Upper lobe of right lung (tissue), 1 donor: ENCODE data around the gene ZNF414. TPM values are rescaled to one million over a fixed set of nuclear protein-coding genes. Genes with fewer than 3 reads are reported as not detected.

Experiments used
- ATAC-seq: fragments of 200-7000 bp; cut with Tn5 transposase; one replicate; pipeline ENCODE4 v1.9.1; 2020; ENCODE audit warnings: mild to moderate bottlenecking, moderate library complexity
- DNase-seq: peaks from one replicate; pipeline ENCODE4 v3.0.0-alpha.2; 2020
- H3K27ac ChIP-seq: fragments of 200-600 bp; one replicate; pipeline ENCODE4 v1.8.0; 2022
- H3K27me3 ChIP-seq: fragments of 200-600 bp; one replicate; pipeline ENCODE4 v1.8.0; 2022; ENCODE audit warnings: mild to moderate bottlenecking
- H3K36me3 ChIP-seq: fragments of 200-600 bp; one replicate; pipeline ENCODE4 v1.8.0; 2022
- H3K4me1 ChIP-seq: fragments of 200-600 bp; one replicate; pipeline ENCODE4 v1.8.0; 2022
- H3K4me3 ChIP-seq: fragments of 200-600 bp; one replicate; pipeline ENCODE4 v1.8.0; 2022; ENCODE audit warnings: mild to moderate bottlenecking
- H3K9me3 ChIP-seq: fragments of 200-600 bp; one replicate; pipeline ENCODE4 v1.8.0; 2022
- CTCF ChIP-seq: fragments of 200-600 bp; IDR thresholded peaks from one replicate; pipeline ENCODE4 v1.8.0; 2022; ENCODE audit warnings: antibody characterized with exemption
- intact Hi-C: fragments of 100-400 bp; cut with DNase I; formaldehyde crosslinking; loops from one replicate; pipeline ENCODE4 v1.11.0; 2022
- total RNA-seq: library from RNA; stranded (reverse); fragmentation: NEBNext Ultra II Directional; extraction: Animal tissue kit (Norgen Biotek cat#: 25700); gene quantifications from one replicate; pipeline ENCODE4 v1.2.1, GENCODE V29; 2021
- donor health status: DM: no; HTN: yes; CAD: no; lungs with severe emphysema.

Gene ZNF414
- total RNA-seq, 1 donor from 2014 or later, result 23.4 TPM

DNA sequence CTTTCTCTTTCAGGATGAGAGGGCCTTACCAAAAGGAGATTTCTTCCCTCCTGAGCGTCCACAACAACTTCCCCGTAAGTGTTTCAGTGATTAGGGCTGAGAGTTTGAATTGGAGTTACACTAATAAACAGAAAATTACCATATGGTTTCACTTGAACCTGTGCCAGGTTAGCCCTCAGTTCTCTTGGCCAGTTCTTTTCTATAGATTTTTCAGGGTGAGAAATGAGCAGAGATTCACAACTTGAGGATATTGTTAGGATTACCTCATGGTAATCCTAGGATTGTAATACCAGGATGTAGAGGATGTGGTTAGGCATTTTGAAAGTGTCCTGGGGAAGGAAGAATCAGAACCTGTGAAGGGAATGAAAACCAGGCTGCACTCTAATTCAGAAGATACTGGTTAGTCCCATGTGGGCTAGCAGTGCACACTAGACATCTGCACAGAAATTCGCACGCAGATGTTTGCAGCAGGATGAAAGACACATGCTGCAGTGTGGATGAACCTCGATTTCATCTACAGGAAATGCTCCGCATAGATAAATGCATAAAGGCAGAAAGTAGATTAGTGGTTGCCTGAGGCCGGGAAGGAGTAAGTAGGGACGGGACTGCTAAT, 45.1 kb downstream of the ZNF414 start:
- H3K27ac ChIP-seq, result no peak overlapping the region
- no peak for DNase-seq
- no peaks in the 10 kb centered on the region for H3K4me1 ChIP-seq
- ATAC-seq, result no peak
- H3K9me3 ChIP-seq, result no peaks in the 10 kb centered on the region
- intact Hi-C loops, result no loop called here
- H3K4me3 ChIP-seq, result no peak overlapping the region
- H3K36me3 ChIP-seq, result peaks cover 100% of the 10 kb centered on the region
- no peaks in the 10 kb centered on the region for H3K27me3 ChIP-seq
- no peak for TF ChIP-seq CTCF

- intact Hi-C loops, result no loop called here
- TF ChIP-seq CTCF, result no peak
- H3K9me3 ChIP-seq, result no peaks in the 10 kb centered on the region
- no peak for DNase-seq
- H3K36me3 ChIP-seq, result peaks cover 98% of the 10 kb centered on the region
- no peak overlapping the region for H3K4me3 ChIP-seq
- H3K27me3 ChIP-seq, result no peaks in the 10 kb centered on the region
- no peak overlapping the region for H3K27ac ChIP-seq
- no peak for ATAC-seq
- H3K4me1 ChIP-seq, result peaks cover 7% of the 10 kb centered on the region
Observed at GRCh38 chr19:8468124-8468523, 45.8 kb downstream of the ZNF414 start.

GRCh38 chr19:8466018-8466417, 47.9 kb downstream of the ZNF414 start:
- H3K4me1 ChIP-seq, result peaks cover 24% of the 10 kb centered on the region
- ATAC-seq, result no peak
- no peaks in the 10 kb centered on the region for H3K27me3 ChIP-seq
- H3K27ac ChIP-seq, result no peak overlapping the region
- H3K4me3 ChIP-seq, result no peak overlapping the region
- TF ChIP-seq CTCF, result no peak
- H3K36me3 ChIP-seq, result peaks cover 80% of the 10 kb centered on the region
- no peak for DNase-seq
- intact Hi-C loops, result no loop called here
- H3K9me3 ChIP-seq, result no peaks in the 10 kb centered on the region

DNA sequence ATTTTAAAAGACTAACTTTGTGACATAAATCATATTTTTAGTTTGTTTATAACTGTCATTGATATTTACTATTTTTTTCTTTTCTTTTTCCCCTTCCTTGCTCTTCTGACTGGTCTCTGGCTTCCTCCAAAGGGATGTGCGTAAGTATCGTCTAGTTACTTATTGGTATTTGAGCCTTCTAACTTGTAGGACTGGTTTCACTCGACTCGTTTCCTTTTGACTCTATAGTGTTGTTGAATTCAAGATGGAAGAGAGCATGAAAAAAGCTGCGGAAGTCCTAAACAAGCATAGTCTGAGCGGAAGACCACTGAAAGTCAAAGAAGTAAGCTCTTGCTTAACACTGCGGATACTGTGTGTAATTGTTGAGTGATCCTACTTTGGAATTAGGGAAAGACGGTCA, 50.6 kb downstream of the ZNF414 start:
- H3K4me3 ChIP-seq, result no peak overlapping the region
- intact Hi-C loops, result no loop called here
- DNase-seq (no peak), ATAC-seq (peak; percentile 38)
- no peaks in the 10 kb centered on the region for H3K27me3 ChIP-seq
- H3K27ac ChIP-seq, result peak overlapping the region; percentile 1
- peaks cover 48% of the 10 kb centered on the region for H3K4me1 ChIP-seq
- H3K36me3 ChIP-seq, result peaks cover 54% of the 10 kb centered on the region
- no peaks in the 10 kb centered on the region for H3K9me3 ChIP-seq
- no peak for TF ChIP-seq CTCF

GRCh38 chr19:8462571-8462970, 51.4 kb downstream of the ZNF414 start:
- Histone ChIP-seq H3K4me1 (peaks cover 56% of the 10 kb centered on the region), H3K27me3 (no peaks in the 10 kb centered on the region), H3K36me3 (peaks cover 46% of the 10 kb centered on the region), H3K4me3 (no peak overlapping the region), H3K27ac (no peak overlapping the region), H3K9me3 (no peaks in the 10 kb centered on the region)
- DNase-seq (no peak), ATAC-seq (no peak)
- intact Hi-C loops, result no loop called here
- no peak for TF ChIP-seq CTCF

- intact Hi-C loops, result no loop called here
- DNase-seq (no peak), ATAC-seq (no peak)
- H3K27ac ChIP-seq, result no peak overlapping the region
- peaks cover 45% of the 10 kb centered on the region for H3K36me3 ChIP-seq
- no peaks in the 10 kb centered on the region for H3K9me3 ChIP-seq
- H3K4me3 ChIP-seq, result no peak overlapping the region
- no peak for TF ChIP-seq CTCF
- no peaks in the 10 kb centered on the region for H3K27me3 ChIP-seq
- H3K4me1 ChIP-seq, result peaks cover 62% of the 10 kb centered on the region
Observed at GRCh38 chr19:8461891-8462290, 52.1 kb downstream of the ZNF414 start.
